ENCODE measurements around the gene BTBD7.

DNA sequence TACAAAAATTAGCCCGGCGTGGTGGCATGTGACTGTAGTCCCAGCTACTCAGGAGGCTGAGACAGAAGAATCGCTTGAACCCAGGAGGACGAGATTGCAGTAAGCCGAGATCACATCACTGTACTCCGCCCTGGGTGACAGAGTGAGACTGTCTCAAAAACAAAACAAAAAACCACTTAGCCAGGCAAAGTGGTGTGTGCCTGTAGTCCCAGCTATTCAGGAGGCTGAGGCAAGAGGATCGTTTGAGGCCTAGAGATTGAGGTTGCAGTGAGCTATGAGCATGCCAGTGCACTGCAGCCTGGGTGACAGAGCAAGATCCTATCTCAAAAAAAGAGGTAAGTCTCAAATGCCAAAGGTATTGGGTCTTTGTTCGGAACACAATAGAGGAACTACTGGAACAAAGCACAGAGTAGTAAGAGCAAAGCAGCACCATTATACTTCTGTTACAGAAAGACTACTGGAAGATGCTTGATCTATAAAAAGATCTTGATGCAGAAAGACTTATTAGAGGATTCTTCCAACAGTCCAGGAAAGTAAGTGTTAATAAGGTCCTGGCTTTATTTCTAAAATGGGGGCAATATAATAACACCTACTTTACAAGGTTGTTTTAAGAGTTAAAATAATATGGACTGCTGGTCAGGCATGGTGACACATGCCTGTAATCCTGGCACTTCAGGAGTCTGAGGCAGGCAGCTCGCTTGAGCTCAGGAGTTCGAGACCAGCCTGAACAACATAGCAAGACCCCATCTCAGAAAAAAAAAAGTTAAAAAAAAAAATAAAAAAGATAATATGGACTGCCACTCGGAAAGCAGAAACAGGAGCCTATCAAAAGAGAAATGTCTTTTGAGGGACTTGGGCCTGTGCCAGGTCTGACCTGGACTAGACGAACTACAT lies 29.9 kb downstream of the BTBD7 start:
- TF ChIP-seq POLR2A (IDR thresholded peaks at IDR 0.05; ENCODE audit: extremely low read depth, insufficient read length) (no peak), CTCF (IDR thresholded peaks at IDR 0.05; ENCODE audit: low read depth, low read length) (no peak)
